Measurements from ENCODE around the gene MYO5B. TPM values are rescaled to one million over a fixed set of nuclear protein-coding genes. Genes with fewer than 3 reads are reported as not detected.
"Not testable (repeated sequence)": the region's sequence is repeated elsewhere in the genome, so short reads cannot be mapped to it uniquely, and the experiment has no call there.

MYO5B gene
- total and polyA plus RNA-seq, 10 of the 15 experiments (the other 5 are each of a cell fraction or from before 2014, with no cell fraction given): 2.5 to 4.5 (median 3.3) TPM

DNA sequence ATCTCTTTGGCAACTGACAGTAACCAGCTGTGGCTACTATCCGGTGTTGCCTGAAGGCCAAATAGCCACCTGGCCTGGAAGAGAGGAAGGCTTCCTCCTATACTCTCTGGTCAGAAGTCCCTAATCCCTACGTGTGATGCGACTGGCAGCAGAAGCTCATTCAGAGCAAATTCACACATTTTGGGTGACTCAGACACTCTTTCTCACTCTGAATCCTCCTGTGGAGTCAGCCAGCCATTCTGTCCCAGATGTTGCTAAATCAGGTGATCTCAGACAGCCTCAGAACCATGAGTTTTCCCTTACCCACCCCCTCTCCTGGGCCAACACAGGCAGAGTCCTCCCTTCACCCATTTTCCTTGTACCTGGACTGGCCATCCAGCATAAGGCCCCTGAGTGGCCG lies 36.7 kb upstream of the MYO5B start (continued):
- TF ChIP-seq CREM (IDR thresholded peaks at IDR 0.05; ENCODE audit: low read depth): no peak
- TF ChIP-seq, protein P1, sequence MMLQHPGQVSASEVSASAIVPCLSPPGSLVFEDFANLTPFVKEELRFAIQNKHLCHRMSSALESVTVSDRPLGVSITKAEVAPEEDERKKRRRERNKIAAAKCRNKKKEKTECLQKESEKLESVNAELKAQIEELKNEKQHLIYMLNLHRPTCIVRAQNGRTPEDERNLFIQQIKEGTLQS (IDR thresholded peaks at IDR 0.05; ENCODE audit: borderline replicate concordance, extremely low read depth, low read depth, low read length): no peak
- no peak for TF ChIP-seq JUND (IDR thresholded peaks at IDR 0.05; ENCODE audit: low read depth, low read length)
- TF ChIP-seq, protein P2, sequence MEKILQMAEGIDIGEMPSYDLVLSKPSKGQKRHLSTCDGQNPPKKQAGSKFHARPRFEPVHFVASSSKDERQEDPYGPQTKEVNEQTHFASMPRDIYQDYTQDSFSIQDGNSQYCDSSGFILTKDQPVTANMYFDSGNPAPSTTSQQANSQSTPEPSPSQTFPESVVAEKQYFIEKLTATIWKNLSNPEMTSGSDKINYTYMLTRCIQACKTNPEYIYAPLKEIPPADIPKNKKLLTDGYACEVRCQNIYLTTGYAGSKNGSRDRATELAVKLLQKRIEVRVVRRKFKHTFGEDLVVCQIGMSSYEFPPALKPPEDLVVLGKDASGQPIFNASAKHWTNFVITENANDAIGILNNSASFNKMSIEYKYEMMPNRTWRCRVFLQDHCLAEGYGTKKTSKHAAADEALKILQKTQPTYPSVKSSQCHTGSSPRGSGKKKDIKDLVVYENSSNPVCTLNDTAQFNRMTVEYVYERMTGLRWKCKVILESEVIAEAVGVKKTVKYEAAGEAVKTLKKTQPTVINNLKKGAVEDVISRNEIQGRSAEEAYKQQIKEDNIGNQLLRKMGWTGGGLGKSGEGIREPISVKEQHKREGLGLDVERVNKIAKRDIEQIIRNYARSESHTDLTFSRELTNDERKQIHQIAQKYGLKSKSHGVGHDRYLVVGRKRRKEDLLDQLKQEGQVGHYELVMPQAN (conservative IDR thresholded peaks at IDR 0.05): no peak
- no peak for TF ChIP-seq NRF1 (conservative IDR thresholded peaks at IDR 0.05; ENCODE audit: low read depth, low read length)
- no peak for TF ChIP-seq FOXM1 (IDR thresholded peaks at IDR 0.05; ENCODE audit: low read depth, low read length)
- TF ChIP-seq SMARCA5 (IDR thresholded peaks at IDR 0.05): no peak
- no peak for TF ChIP-seq EED (IDR thresholded peaks at IDR 0.05; ENCODE audit: low read depth)
- TF ChIP-seq CREB1 (IDR thresholded peaks at IDR 0.05; ENCODE audit: low read depth): no peak

DNA sequence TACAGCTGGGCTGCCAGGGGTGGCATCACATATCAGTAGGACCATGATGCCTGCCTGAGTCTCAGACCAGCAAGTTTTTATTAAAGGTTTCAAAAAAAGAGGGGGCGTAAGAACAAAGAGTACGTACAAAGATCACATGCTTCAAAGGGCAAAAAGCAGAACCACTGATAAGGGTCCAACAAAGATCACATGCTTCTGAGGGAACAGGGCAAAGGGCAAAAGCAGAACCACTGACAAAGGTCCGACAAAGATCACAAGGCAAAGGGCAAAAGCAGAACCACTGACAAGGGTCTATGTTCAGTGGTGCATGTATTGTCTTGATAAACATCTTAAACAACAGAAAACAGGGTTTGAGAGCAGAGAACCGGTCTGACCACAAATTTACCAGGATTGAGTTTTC lies 25.3 kb upstream of the MYO5B start:
- BruUV-seq (replicated peaks); intact Hi-C loops (cut with micrococcal nuclease; ENCODE audit: unreplicated experiment); in situ Hi-C loops (cut with MboI); H4K20me1 ChIP-seq (ENCODE audit: control insufficient read depth, insufficient read depth); DNase-seq (ENCODE audit: low read depth, low spot score); H3K36me3 ChIP-seq (ENCODE audit: control insufficient read depth in 2 of 2, insufficient read depth in 2 of 2, low read length in 1 of 2); H3K27me3 ChIP-seq (replicated peaks in 1 of 2; ENCODE audit: control insufficient read depth in 2 of 2, insufficient read depth in 2 of 2, low read length in 1 of 2); H3K9ac ChIP-seq (ENCODE audit: control insufficient read depth, insufficient read depth, low read length); FAIRE-seq; H3K4me3 ChIP-seq; POLR2A ChIA-PET; ATAC-seq; H3K27ac ChIP-seq (ENCODE audit: control insufficient read depth, insufficient read depth); H2AFZ ChIP-seq (ENCODE audit: control insufficient read depth, low read depth, low read length); H3K4me2 ChIP-seq (ENCODE audit: control insufficient read depth, insufficient read depth); H3K4me1 ChIP-seq (ENCODE audit: control insufficient read depth, insufficient read depth, low read length); H3K9me3 ChIP-seq (replicated peaks; ENCODE audit: control insufficient read depth, insufficient read depth, low read length); H3K79me2 ChIP-seq (ENCODE audit: control insufficient read depth, insufficient read depth, low read length): not testable (repeated sequence)
- 46% methylated on average over 4 of the region's 4 CpGs for whole genome bisulfite sequencing (ENCODE audit: insufficient coverage, insufficient replicate concordance, low lambda C conversion rate, missing lambda C conversion rate)
- ChIA-PET SMC1A (ENCODE audit: uncharacterized antibody, unreplicated experiment) (interaction anchor here (0.7 to 4.3 kb wide), 3 partner anchors 59 to 136 kb away, joined by 3 to 130 read pairs (median 6); no protein-coding TSS in a partner anchor), RAD21 (ENCODE audit: unreplicated experiment) (interaction anchor here (3.8 kb wide), 1 partner anchor 136 kb away, joined by 95 read pairs; no protein-coding TSS in a partner anchor), CTCF (interaction anchor here (2.9 to 9.1 kb wide), 4 partner anchors 16 to 209 kb away, joined by 11 to 226 read pairs (median 40); partner anchors contain the start of gene CFAP53)
